Activated CD4-positive, alpha-beta T cell treated with anti-CD3 and anti-CD28 coated beads, Interleukin-2, amount 50 U/mL, for 16 hours (primary cell): ENCODE measurements around the gene SPSB4.

Experiments used
- DNase-seq: peaks from one replicate; pipeline ENCODE4 v3.0.0-alpha.2; 2020

The SPSB4 gene

DNA sequence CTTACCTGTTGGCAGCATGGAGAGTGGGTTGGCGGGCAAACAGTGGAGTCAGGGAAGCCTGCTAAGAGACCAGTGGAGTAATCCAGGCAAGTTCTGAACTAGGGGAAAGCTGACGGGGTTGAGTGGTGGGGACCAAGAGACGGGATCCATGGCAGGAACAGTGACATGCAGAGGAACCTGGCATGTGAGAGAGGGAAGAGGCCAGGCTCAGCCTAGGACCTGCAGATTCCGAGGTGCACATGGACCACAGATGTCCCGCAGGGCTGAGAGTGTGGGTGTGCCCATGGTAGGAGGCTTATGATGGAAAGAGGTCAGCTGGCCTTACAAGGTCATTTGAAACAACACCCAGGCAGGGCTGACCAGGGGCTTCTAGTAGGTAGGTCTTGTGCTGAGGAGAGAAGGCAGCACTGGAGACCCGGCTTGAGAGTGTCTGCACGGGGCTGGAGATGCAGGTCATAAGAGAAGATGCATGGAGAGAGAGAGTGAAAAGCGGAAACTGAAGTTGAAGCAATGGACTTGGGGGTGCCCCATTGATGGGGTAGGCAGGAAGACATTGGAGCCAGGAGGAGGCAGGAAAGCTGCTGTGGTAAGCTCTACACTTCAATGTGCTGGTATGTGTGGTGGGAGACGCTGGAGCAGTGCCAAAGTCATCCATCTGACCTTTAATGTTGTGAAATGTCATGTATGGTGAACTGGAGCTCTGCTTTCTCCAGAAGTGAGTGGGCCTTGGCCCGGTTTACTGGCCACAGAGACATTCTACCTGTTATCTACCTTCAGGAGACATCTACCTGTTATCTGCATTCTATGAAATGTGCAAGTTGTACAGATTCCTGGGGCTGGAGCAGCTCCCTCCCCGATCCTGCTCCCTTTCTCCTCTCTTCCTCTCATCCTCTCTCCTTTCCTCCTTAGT is 4.6 kb downstream of the SPSB4 start:
- no peak for DNase-seq

DNA sequence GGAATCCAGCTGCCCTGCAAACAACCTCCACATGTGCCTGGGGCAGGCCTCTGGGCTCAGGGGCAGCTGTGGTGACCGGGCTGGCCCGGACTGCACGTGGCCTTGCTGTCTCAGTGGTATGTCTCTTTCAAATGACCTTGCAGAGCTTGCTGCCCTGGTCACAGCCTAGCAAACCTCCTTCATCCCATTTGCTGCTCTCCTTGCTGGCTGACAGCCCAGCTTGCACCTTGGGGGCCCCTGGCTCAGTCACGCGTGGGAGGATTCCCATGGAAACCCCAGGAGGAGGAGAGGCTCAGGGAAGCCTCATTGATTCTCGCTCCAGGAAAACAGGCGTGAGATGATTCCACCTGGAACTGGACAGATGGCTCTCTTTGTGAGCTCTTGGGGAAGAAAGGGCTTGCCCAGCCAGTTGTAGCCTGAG is 5.6 kb downstream of the SPSB4 start:
- no peak for DNase-seq

DNA sequence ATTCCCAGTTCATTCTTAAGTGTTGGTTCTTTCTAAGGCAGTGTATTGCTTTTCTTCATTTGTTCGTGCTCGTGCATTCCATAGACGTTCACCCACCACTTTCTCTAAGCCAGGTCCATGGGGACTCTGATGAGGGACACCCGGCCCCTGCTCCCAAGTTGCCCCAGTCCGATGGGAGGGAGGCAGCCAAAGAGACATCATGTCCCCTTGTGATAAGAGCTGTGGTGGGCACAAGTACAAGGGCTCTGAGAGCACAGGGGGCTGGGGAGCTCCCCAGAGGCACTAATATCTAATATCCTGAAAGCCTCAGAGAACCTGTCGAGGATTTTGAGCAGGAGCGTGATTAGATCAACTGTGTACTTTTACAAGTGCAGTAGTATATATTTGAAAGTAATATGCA is 6.3 kb downstream of the SPSB4 start:
- DNase-seq, result no peak

DNA sequence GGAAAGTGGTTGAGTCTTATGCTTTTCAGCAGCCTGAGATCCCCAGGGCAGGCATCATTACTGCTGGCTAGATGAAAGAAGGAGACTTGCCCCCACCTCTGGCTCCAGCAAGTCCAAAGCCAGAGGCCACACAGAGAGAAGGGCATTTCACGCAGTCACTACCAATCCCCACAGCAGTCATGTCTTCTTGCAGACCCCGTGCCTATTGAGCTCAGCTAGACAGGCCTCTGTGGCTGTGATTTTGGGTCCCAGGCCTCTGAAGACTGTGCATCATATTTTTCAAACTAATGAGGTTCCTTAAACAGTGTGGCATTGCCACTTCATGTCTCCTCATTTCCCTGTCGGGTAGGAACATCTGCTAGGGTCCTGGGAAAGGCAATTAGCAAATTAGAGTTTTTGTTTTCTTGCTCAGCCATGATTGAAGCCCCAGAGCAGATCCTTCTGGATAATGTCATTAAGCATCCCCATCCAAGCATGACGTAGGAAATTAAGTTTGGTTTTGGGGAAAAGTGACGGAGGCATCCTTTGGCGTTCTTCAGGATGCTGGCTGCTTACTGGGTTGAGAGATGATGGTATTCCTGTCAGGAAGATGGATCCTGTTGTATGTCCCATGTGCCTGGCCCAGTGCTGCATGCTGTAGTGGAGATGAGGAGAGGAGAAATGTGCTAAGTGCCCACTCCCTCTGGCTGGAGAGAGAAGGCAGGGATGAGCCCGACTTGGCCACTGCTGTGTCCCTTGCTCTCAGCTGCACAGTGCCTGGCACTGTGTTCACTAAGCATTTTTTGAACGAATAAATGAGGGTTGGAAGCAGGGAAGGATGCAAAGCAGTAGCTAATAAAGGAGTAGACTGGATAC is 7.0 kb downstream of the SPSB4 start:
- DNase-seq, result no peak

DNA sequence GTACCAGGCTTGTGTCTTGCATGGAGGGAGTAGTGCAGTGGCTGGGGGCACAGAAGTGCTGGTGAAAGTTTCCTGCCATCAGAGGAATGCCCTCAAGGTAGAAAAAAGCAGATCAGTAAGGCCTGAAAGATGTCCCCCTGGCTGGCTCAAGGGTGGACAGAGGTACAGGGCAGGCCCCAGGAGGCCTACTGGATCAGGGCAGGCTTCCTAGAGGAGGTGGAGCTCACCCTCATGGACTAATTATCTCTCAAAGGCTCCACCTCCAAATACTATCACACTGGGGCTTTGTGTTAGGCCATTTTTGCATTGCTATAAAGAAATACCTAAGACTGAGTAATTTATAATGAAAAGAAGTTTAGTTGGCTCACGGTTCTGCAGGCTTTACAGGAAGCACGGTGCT is 7.8 kb downstream of the SPSB4 start:
- no peak for DNase-seq

DNA sequence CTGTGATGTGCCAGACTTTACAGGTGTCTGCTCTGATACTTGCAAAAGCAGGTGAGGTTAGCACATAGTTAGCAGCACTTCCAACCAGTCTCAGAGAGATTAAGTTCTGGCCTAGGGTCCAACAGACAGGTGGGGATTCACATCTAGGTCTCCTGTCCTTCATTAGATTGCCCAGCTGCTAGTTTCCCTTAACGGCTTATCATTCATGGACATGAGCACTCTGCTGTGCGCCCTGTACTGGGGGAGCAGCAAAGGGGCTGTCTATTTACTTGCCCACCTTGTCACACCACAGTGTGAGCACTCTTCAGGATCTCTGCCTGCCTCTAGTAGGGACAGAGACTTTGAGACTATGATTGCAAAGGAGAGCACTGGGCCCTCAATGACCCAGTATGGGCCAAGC is 8.7 kb downstream of the SPSB4 start:
- DNase-seq, result no peak

DNA sequence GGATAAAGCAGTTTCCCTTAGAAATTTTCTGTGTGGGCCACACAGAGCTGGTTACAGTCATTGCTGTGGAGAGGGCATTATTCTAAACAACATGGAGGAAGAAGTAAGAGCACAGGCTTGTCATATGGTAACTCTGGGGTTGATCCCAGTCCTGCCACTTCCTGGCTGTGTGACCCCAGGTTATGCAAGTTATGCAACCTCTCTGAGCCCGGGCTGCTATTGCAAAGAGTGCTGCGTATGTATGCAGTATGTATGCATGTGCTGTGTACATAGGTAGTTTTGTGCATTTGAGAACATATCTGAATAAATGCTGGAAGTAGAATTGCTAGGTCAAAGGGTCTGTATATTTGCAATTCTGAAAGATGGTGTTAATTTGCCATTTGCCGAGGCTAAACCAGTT is 9.2 kb downstream of the SPSB4 start:
- no peak for DNase-seq

DNA sequence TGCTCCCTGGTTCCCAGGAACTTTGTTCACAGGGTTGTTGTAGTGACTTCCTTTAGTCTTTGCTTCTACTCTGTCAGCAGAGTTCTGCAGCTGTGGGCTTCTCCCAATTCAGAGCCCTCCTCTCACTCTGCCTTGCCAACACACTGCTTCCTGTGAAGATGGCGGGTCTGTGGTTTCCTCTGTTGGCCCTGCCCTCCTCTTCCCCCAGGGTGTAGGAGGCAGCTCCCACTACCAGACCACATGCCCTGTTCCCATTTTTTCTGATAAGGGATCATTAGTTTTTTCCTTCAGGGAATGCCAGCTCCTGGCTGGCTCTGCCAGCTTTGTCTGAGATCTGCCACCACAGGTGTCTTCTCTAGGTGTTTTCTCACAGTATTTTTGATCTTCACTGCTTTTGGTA is 12.7 kb downstream of the SPSB4 start:
- no peak for DNase-seq

DNA sequence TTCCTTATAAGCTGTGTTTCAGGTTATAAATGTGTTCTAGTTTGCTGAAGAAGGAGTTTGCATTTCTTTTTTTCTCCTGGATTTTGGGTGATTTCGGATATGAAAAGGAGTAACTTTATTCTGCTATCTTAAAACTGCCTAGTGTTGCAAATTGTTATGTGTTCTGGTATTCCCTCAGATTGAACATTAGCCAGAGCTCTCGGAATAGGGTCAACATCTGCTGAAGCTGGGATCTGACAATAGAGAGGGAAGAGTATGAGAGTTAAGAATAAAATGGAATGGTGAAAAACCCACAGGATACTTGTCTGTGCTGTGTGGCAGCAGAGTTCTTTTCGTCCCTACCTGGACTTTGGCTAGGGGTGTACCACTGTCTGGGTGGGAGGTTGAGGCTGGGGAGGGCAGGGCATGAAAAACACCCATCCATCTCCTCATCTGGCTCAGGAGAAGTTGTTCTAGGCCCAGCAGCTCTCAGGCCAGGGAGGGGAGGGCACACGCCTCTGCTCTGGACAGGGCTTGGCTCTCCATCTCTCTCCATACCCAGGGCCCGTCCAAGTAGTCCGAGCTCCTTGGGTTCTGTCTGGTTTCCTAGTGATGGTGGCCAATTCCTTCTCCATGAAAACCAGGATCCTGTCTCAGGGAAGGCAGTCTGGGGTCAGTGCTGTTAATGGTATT is 13.2 kb downstream of the SPSB4 start:
- DNase-seq, result no peak

DNA sequence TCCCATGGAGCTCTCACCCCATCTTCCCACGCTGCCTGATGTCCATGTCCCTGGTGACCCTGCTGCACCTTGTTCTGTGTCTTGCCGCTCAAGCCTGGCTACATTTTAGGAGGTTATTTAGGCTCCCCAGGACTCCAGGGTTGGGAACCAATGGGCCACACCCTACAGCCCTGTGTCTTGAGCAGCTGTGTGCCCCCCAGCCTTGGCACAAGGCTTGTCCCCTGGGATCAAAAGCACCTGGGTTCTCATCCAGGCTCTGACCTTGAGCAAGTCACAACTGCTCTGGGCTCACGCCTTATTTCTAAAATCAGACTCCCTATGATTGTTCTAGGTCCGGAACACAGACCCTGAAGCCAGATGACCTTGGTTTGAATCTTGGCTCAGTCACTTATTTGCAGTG is 14.1 kb downstream of the SPSB4 start:
- DNase-seq, result no peak

DNA sequence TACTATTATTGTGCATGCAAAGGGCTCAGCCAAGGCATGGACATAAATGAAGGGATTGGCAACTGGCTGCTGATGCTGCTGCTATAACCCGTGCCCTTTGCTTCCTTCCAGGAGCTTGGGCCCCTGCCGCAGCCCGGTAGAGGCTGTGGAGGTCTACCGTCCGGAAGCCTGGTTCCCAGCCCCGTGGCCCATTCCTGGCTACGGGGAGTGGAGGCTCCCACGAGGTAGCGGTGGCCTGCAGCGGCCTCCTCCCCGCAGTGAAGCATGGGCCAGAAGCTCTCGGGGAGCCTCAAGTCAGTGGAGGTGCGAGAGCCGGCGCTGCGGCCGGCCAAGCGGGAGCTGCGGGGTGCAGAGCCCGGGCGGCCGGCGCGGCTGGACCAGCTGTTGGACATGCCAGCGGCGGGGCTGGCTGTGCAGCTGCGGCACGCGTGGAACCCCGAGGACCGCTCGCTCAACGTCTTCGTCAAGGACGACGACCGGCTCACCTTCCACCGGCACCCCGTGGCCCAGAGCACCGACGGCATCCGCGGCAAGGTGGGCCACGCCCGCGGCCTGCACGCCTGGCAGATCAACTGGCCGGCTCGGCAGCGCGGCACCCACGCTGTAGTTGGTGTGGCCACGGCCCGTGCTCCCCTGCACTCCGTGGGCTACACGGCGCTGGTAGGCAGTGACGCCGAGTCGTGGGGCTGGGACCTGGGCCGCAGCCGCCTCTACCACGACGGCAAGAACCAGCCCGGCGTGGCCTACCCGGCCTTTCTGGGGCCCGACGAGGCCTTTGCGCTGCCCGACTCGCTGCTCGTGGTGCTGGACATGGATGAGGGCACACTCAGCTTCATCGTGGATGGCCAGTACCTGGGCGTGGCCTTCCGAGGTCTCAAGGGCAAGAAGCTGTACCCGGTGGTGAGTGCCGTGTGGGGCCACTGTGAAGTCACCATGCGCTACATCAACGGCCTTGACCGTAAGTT is 15.0 kb downstream of the SPSB4 start:
- DNase-seq, result no peak

DNA sequence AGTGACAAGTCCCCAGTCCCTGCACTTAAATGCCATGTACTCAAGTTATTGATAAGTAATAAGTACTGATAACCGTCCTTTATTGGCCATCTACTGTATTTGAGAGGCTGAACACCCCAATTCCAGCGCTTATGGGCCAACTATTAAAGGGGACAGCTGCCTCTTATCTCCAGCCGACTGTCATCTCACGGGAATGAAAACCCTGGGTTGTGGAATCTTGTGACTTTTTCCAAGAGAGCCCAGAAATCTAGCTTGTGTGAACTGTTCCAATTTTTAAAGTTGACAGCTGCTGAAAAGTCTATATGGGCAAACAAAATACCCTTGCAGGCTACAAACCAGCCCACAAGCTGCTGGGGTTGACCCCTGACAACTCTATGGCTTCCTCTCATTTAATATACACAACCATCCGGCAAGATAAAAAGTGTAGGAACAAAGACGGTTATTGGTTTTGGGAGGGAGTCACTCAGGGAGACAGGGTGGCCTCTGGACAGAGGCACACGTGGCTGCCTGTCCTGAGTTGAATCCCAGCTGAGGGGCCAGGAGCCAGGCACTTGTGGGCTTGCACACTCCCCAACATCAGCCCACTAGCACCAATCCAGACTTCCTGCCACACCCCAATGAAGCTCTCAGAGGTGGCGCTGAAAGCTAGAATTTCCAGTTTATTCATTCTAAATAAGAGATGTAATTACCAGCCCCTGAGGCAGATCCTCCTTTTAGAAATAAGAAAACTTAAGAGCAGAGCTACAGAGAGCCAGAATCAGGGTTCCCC is 16.2 kb downstream of the SPSB4 start:
- no peak for DNase-seq

DNA sequence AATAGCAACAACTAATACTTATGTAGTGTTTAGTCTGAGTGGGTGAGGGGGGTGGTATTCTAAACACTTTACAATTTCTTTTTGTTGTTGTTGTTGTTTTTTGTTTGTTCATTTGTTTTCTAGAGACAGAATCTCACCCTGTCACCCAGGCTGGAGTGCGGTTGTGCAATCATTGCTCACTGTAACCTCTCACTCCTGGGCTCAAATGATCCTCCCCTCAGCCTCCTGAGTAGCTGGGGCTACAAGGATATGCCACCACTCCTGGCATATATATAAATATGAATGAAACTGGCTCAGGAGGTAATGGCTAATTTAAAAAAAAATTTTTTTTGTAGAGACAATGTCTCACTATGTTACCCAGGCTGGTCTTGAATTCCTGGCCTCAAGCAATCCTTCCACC is 19.1 kb downstream of the SPSB4 start:
- DNase-seq, result no peak

DNA sequence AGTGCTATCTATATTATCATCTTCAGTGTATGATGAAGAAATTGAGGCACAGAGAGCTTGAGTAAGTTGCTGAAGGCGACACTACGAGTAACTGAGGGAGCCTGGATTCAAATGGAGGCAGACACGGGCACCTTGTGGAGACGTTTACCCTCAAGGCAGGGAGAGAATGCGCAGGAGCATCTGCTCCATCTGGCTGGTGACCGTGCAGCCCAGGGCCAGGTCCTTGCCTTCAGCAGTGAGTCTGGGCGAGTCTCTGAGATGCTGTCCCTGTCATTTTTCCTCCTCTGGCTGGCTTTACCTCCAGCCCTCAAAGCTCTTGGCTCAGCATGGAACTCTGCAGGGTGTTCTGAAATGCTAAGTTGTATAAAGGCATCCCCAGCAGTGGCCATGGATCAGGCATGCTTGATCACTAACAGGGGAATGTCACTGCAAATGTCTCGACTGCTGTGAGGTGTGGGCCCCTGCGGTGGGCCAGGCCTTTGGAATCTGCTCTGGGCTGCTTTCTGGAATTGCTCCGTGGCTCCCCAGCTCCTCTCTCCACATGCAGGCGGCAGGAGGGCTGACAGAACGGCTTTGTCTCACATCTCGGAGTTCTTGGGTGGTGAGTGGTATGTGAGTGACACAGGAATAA is 19.7 kb downstream of the SPSB4 start:
- DNase-seq, result no peak

DNA sequence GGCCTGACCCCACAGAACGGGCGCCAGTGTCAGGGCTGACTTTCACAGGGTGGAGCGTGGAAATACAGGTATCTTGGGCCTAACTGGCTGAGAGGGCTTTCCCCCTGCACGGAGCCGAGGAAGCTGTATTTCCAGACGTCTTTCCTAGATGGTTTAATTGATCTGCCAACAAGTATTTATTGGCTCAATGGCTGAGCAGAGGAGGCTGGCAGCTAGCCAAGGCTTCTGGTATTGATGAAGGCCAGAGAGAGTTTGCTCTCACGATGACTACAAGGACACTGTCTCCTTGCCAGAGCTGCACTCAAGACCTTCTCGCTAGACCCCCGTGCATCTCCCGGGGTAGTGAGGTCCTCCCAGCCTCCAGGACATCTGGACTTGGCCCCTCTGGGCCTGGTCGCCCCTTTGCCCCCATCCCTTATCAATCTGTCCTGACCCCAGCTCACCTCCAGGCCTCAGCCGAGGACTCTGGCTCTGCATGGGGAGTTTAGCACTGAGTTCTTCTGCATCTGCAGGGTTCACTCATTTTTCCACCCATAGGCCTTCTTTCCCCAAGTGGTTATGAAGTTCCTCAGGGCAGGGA is 20.6 kb downstream of the SPSB4 start:
- no peak for DNase-seq

DNA sequence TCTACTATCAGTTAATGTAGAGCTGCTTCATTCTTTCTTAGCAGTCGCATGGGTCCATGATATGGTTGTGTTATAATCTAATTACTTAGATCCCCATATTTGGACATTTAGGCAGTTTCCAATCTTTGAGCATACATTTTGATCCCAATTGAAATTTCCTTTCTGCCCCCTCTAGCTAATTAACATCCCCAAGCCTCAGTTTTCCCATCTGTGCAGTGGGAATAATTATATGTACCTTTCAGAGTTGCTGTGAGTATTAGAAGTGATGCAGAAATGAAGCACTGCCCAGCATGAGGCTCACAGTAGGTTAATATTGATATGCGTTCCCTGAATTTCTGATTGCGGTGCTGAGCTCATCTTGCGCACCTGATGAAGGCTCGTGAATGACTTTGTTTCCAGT is 21.8 kb downstream of the SPSB4 start:
- DNase-seq, result no peak

DNA sequence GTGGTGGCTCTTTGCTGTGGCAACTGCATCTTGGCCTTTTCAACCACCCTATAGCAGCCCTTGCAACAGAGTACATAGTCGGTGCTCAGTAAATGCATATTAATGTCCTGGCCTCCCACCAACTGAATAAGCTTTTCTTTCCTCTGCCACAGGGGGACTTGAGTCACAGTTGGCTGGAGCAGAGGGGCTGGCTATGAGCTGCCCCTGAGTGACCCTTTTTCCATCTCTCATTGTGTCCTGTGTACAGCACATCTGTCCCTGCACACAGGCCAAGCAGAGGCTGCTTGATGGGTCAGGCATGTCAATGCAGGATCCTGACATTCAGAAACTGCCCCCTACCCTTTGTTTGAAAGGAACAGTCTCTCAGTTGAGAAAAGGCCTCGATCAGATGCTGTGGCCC is 22.4 kb downstream of the SPSB4 start:
- DNase-seq, result no peak

DNA sequence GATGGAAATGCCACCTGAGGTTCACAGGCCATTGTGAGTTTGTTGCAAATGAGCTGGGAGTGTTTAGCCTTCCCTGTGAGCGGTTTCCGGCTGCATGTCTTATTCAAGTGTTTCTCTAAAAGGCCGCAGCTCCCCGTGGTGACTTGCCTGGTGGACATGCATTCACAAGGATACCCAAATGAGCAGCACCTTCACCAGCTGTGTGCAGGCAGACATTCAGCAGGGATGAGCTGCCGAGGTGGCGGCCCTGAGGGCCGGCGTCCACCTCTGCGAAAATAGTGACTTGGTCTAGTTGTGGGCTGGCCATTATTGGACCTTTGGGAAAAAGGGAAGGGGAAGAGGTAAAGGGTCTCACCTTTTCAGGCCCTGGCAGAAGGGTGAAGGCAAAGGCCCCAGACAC is 23.4 kb downstream of the SPSB4 start:
- no peak for DNase-seq

DNA sequence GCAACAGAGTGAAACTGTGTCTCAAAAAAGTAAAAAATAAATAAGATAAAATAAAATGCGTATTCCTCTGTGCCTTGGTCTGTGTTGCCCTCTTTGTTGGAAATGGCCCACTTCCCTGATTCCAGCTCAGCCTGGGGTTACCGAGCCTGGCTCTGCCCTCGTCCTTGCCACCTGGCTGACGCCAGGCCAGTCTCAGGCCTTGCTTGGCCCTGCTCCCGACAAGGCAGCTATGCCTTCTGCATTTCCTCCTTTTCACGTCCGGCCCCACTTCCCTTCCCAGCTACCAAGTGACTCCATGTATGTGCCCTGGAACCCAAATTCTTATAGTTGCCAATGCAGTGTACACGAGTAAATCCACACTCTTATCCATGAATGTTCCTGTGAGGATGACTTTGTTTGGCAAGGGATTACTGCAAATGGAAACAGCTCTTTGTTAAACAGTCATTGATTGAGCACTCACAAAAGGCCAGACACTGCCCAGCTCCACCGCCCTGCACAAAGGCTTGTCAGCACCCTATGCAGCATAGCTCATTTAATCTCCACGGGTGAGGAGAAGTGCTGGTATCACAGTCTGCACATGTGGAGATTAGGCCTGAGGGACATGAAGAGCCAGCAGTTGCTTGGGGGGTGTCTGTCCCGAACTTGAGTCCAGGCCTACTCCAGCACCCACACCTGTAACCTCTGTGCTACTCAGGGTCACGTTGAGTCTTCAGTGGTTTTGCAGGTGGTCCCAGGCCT is 25.1 kb downstream of the SPSB4 start:
- DNase-seq, result no peak
